Left lung (tissue), 10 donors: ENCODE measurements around the gene GNA12. TPM values are rescaled to one million over a fixed set of nuclear protein-coding genes. Genes with fewer than 3 reads are reported as not detected.

ENCODE experiments used
- ATAC-seq: fragments of 200-7000 bp; cut with Tn5 transposase; one replicate; pipeline ENCODE4 v1.9.1; 2020; ENCODE audit warnings: moderate library complexity
- DNase-seq, 4 donors: peaks; one replicate each; pipeline ENCODE4 v3.0.0-alpha.2; 2013 to 2020
- H3K27ac ChIP-seq, 2 donors: fragments of 200-600 bp; sonication (generic) in 1 of 2; one replicate each; pipeline versions ENCODE4 v1.5.0 to v1.8.0; 2020 to 2021
- H3K27me3 ChIP-seq, 2 donors: fragments of 200-600 bp; sonication (generic) in 1 of 2; one replicate each; pipeline versions ENCODE4 v1.5.0 to v1.8.0; 2020 to 2021
- H3K36me3 ChIP-seq, 2 donors: fragments of 200-600 bp; sonication (generic) in 1 of 2; one replicate each; pipeline versions ENCODE4 v1.5.0 to v1.8.0; 2020 to 2021
- H3K4me1 ChIP-seq, 2 donors: fragments of 200-600 bp; one replicate each; pipeline ENCODE4 v1.8.0; 2021
- H3K4me3 ChIP-seq, 2 donors: fragments of 200-600 bp; sonication (generic) in 1 of 2; one replicate each; pipeline versions ENCODE4 v1.5.0 to v1.8.0; 2020 to 2021; ENCODE audit warnings: mild to moderate bottlenecking in 1 of 2
- H3K9me3 ChIP-seq, 2 donors: fragments of 200-600 bp; sonication (generic) in 1 of 2; one replicate each; pipeline versions ENCODE4 v1.5.0 to v1.8.0; 2020 to 2021
- CTCF ChIP-seq, 2 donors: fragments of 200-600 bp; sonication (generic) in 1 of 2; IDR thresholded peaks; one replicate each; pipeline versions ENCODE4 v1.5.0 to v1.8.0; 2021; ENCODE audit warnings: antibody characterized with exemption in 2 of 2
- intact Hi-C, 2 donors: fragments of 100-400 bp; cut with DNase I; formaldehyde crosslinking; loops; one replicate each; pipeline versions ENCODE4 v1.11.2 to v1.14.2; 2022
- polyA plus RNA-seq, 6 donors: library from polyadenylated mRNA; unstranded; fragments of 120-200 nt; gene quantifications; one replicate each; pipeline ENCODE4 v1.2.1, GENCODE V29; 2013; ENCODE audit not compliant: insufficient read length in 6 of 6
- total RNA-seq, 2 donors: library from RNA; stranded (reverse); fragmentation: NEBNext Ultra II Directional; extraction: Animal tissue kit (Norgen Biotek cat#: 25700); gene quantifications; one replicate each; pipeline ENCODE4 v1.2.1, GENCODE V29; 2021
- donor health status: DM: no; HTN: yes; CAD: no.
- donor health status: DM: no; HTN: no; CAD: no.

GNA12 gene
- total and polyA plus RNA-seq, 8 donors = 48.7 to 67.5 (median 55.1) TPM

- intact Hi-C loops = no loop called here
- DNase-seq (peak in 1 of 4 donors; percentile 0), ATAC-seq (no peak)
- no peak for TF ChIP-seq CTCF (IDR thresholded peaks at IDR 0.05)
- H3K4me3 ChIP-seq = no peak overlapping the region
- H3K27me3 ChIP-seq = no peaks in the 10 kb centered on the region
- H3K4me1 ChIP-seq = peaks cover 0 to under 1% of the 10 kb centered on the region in 2 donors
- no peak overlapping the region for H3K27ac ChIP-seq
- H3K9me3 ChIP-seq = no peaks in the 10 kb centered on the region
- no peaks in the 10 kb centered on the region for H3K36me3 ChIP-seq
Measured at GRCh38 chr7:2849941-2850766, 6.0 kb upstream of the GNA12 start.

GRCh38 chr7:2845034-2845592, 1.0 kb upstream of the GNA12 start:
- DNase-seq (peak in 1 of 4 donors; percentile 24), ATAC-seq (no peak)
- no peaks in the 10 kb centered on the region for H3K36me3 ChIP-seq
- no peak for TF ChIP-seq CTCF (IDR thresholded peaks at IDR 0.05)
- H3K27me3 ChIP-seq = no peaks in the 10 kb centered on the region
- H3K4me3 ChIP-seq = peak overlapping the region in 1 of 2 donors; percentile 42
- peaks cover 13 to 40% of the 10 kb centered on the region in 2 donors for H3K4me1 ChIP-seq
- no peaks in the 10 kb centered on the region for H3K9me3 ChIP-seq
- intact Hi-C loops = no loop called here
- H3K27ac ChIP-seq = no peak overlapping the region

- TF ChIP-seq CTCF (IDR thresholded peaks at IDR 0.05) = no peak
- H3K36me3 ChIP-seq = no peaks in the 10 kb centered on the region
- ATAC-seq (no peak), DNase-seq (peak in 3 of 4 donors; percentile 50 to 85 (median 53))
- H3K27ac ChIP-seq = peak overlapping the region in 1 of 2 donors; percentile 63
- H3K9me3 ChIP-seq = no peaks in the 10 kb centered on the region
- intact Hi-C loops = no loop called here
- no peaks in the 10 kb centered on the region for H3K27me3 ChIP-seq
- peaks cover 13 to 40% of the 10 kb centered on the region in 2 donors for H3K4me1 ChIP-seq
- H3K4me3 ChIP-seq = peak overlapping the region; percentile 56 to 69
Measured at GRCh38 chr7:2843711-2844152, 376 bp downstream of the GNA12 start.

- peak overlapping the region in 1 of 2 donors; percentile 63 for H3K27ac ChIP-seq
Measured at GRCh38 chr7:2843191-2843685, 870 bp downstream of the GNA12 start.

More at GRCh38 chr7:2843191-2843685, 870 bp downstream of the GNA12 start:
- DNase-seq (peak in 1 of 4 donors; percentile 35), ATAC-seq (no peak)
- TF ChIP-seq CTCF (IDR thresholded peaks at IDR 0.05) = no peak
- intact Hi-C loops = no loop called here
- Histone ChIP-seq H3K4me1 (peaks cover 13 to 42% of the 10 kb centered on the region in 2 donors), H3K4me3 (peak overlapping the region; percentile 56 to 69), H3K27me3 (no peaks in the 10 kb centered on the region), H3K9me3 (no peaks in the 10 kb centered on the region), H3K36me3 (no peaks in the 10 kb centered on the region)
